ENCODE results near the gene GRK4.

The GRK4 gene

GRCh38 chr4:3069661-3070199, 106.4 kb downstream of the GRK4 start:
- no peak overlapping the region for H3K4me3 ChIP-seq (ENCODE audit: low read depth, low read length)
- no peak for DNase-seq (ENCODE audit: low read depth)
- TF ChIP-seq POLR2A (IDR thresholded peaks at IDR 0.05; ENCODE audit: extremely low read depth, insufficient read length) = no peak
- TF ChIP-seq, protein P1, sequence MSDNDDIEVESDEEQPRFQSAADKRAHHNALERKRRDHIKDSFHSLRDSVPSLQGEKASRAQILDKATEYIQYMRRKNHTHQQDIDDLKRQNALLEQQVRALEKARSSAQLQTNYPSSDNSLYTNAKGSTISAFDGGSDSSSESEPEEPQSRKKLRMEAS (IDR thresholded peaks at IDR 0.05; ENCODE audit: low read depth, low read length) = no peak
- no peak for TF ChIP-seq CTCF (IDR thresholded peaks at IDR 0.05; ENCODE audit: low read depth, low read length)
- TF ChIP-seq MYC (IDR thresholded peaks at IDR 0.05; ENCODE audit: low read depth, low read length) = no peak

DNA sequence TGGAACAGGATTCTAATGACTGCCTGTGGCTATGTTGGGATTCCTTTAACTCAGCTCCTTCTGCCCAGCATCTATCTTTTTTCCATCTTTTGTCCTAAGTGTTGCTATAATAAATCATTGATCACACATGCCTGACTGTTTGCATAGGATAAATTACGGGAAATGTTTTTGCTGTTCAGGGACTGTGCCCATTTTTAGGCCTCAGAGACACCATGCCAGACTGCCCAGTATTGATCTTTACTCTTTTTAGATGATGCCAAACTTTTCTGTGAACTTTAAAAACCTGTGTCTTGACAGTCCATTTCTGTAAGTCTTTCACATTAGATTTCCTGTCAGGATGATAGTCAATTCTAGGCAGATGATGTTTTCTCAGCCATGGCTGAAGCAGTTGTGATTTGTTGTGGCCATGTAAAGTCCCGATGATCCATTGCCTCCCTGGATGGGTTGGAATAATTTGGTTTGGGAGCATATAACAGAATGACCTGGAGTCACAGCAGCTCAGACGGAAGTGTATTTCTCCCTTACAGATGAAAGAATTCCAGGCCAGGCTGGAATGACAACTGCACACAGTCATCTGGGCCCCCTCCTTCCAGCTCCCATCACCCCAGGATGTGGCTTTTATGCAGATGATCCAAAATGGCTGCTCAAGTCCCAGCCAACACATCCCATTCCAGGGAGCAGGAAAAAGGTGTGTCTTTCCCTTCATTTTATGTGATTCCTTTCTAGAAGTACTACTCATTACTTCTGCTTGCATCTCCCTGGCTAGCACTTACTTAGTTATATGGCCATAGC, 107.5 kb downstream of the GRK4 start:
- no peak for DNase-seq (ENCODE audit: low read depth)
- H3K4me3 ChIP-seq (ENCODE audit: low read depth, low read length) = no peak overlapping the region
- TF ChIP-seq CTCF (IDR thresholded peaks at IDR 0.05; ENCODE audit: low read depth, low read length) = no peak
- TF ChIP-seq MYC (IDR thresholded peaks at IDR 0.05; ENCODE audit: low read depth, low read length) = no peak
- no peak for TF ChIP-seq POLR2A (IDR thresholded peaks at IDR 0.05; ENCODE audit: extremely low read depth, insufficient read length)
- TF ChIP-seq, protein P1 (IDR thresholded peaks at IDR 0.05; ENCODE audit: low read depth, low read length) = no peak

DNA sequence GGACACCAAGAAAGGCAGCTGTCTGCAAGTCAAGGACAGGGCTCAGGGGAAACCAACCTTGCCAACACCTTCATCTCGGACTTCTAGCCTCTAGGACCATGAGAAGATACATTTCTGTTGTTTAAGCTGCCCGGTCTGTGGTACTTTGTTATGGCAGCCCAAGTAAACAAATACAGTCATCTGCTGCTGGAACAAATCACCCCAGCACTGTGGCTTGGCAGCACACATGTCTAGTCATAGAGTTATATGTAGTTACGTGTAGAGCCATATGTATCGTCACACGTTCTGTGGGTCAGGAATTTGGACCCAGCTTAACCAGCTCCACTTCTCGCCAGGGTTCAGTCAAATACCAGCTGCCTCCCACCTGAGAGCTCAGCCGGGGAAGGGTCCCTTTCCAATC, 108.4 kb downstream of the GRK4 start:
- no peak for TF ChIP-seq POLR2A (IDR thresholded peaks at IDR 0.05; ENCODE audit: extremely low read depth, insufficient read length)
- H3K4me3 ChIP-seq (ENCODE audit: low read depth, low read length) = no peak overlapping the region
- DNase-seq (ENCODE audit: low read depth) = no peak

- TF ChIP-seq MYC (IDR thresholded peaks at IDR 0.05; ENCODE audit: low read depth, low read length) (peak; percentile 37), POLR2A (IDR thresholded peaks at IDR 0.05; ENCODE audit: extremely low read depth, insufficient read length) (peak; percentile 83), CTCF (IDR thresholded peaks at IDR 0.05; ENCODE audit: low read depth, low read length) (no peak)
- TF ChIP-seq, protein P1 (IDR thresholded peaks at IDR 0.05; ENCODE audit: low read depth, low read length) = peak; percentile 63; the same call in 1 of the 2 replicates
- DNase-seq (ENCODE audit: low read depth) = peak; percentile 22
- peak overlapping the region; percentile 49 for H3K4me3 ChIP-seq (ENCODE audit: low read depth, low read length)
Measured at GRCh38 chr4:3073158-3074077, 110.0 kb downstream of the GRK4 start.

- peak within 1 kb of the TSS; percentile 82 for H3K4me3 ChIP-seq (ENCODE audit: low read depth, low read length)
- TF ChIP-seq MYC (IDR thresholded peaks at IDR 0.05; ENCODE audit: low read depth, low read length) (no peak; the same call in 1 of the 2 replicates), CTCF (IDR thresholded peaks at IDR 0.05; ENCODE audit: low read depth, low read length) (no peak), POLR2A (IDR thresholded peaks at IDR 0.05; ENCODE audit: extremely low read depth, insufficient read length) (peak; percentile 89)
- TF ChIP-seq, protein P1 (IDR thresholded peaks at IDR 0.05; ENCODE audit: low read depth, low read length) = peak; percentile 12; the same call in 1 of the 2 replicates
- DNase-seq (ENCODE audit: low read depth) = peak; percentile 97
Measured at GRCh38 chr4:3074078-3074845, 110.9 kb downstream of the GRK4 start, which contains the start of the genes HTT and HTT-AS. TSS of gene HTT (plus strand) at chr4:3074681. CDS start at chr4:3074826, 145 bp downstream. TSS of gene HTT-AS (minus strand) at chr4:3074538.

Data from NB4 (cell line).